Mesendoderm (in vitro differentiated cells): Measurements from ENCODE around the gene STOML3. TPM values are rescaled to one million over a fixed set of nuclear protein-coding genes. Genes with fewer than 3 reads are reported as not detected.

Experiments used
- DNase-seq: peaks from one replicate; pipeline ENCODE4 v3.0.0; 2013
- H2AK5ac ChIP-seq: 2 replicates; pipeline ENCODE4 v1.6.1; 2013; ENCODE audit warnings: low read length, inconsistent platforms
- H2BK120ac ChIP-seq: 2 replicates; pipeline ENCODE4 v1.6.1; 2013; ENCODE audit warnings: low read depth, mild to moderate bottlenecking, low read length, moderate library complexity, mixed read lengths
- H2BK15ac ChIP-seq: replicated peaks from 2 replicates; pipeline ENCODE4 v1.6.1; 2013; ENCODE audit warnings: low read depth, mild to moderate bottlenecking, moderate library complexity
- H2BK5ac ChIP-seq: 2 replicates; pipeline ENCODE4 v1.6.1; 2013; ENCODE audit warnings: low read length, inconsistent platforms
- H3K18ac ChIP-seq: 2 replicates; pipeline ENCODE4 v1.6.1; 2013; ENCODE audit warnings: mild to moderate bottlenecking, low read length, mixed read lengths
- H3K23ac ChIP-seq: one replicate; pipeline ENCODE4 v1.6.1; 2013; ENCODE audit warnings: low read length
- H3K27ac ChIP-seq: 2 replicates; pipeline ENCODE4 v1.5.1; 2013; ENCODE audit warnings: low read depth, mild to moderate bottlenecking, inconsistent platforms, low read length, moderate library complexity
- H3K27me3 ChIP-seq: 2 replicates; pipeline ENCODE4 v1.6.1; 2013; ENCODE audit warnings: low read length, control low read depth, mild to moderate bottlenecking, inconsistent platforms; ENCODE audit not compliant: insufficient read depth, poor library complexity
- H3K36me3 ChIP-seq: 2 replicates; pipeline ENCODE4 v1.6.1; 2013; ENCODE audit warnings: low read length, inconsistent platforms; ENCODE audit not compliant: control insufficient read depth, insufficient read depth
- H3K4ac ChIP-seq: one replicate; pipeline ENCODE4 v1.6.1; 2013; ENCODE audit warnings: low read depth, mild to moderate bottlenecking, low read length, moderate library complexity
- H3K4me1 ChIP-seq: 2 replicates; pipeline ENCODE4 v1.6.1; 2013; ENCODE audit warnings: low read depth, low read length, inconsistent platforms; ENCODE audit not compliant: control insufficient read depth
- H3K4me2 ChIP-seq: 2 replicates; pipeline ENCODE4 v1.6.1; 2013; ENCODE audit warnings: low read length
- H3K4me3 ChIP-seq: 2 replicates; pipeline ENCODE4 v1.5.1; 2013; ENCODE audit warnings: mild to moderate bottlenecking, low read length
- H3K56ac ChIP-seq: one replicate; pipeline ENCODE4 v1.6.1; 2013; ENCODE audit warnings: low read length
- H3K79me1 ChIP-seq: 2 replicates; pipeline ENCODE4 v1.6.1; 2013; ENCODE audit warnings: low read length, inconsistent platforms
- H3K79me2 ChIP-seq: 2 replicates; pipeline ENCODE4 v1.6.1; 2013; ENCODE audit warnings: mild to moderate bottlenecking, low read length; ENCODE audit not compliant: control insufficient read depth, insufficient read depth
- H3K9ac ChIP-seq: 2 replicates; pipeline ENCODE4 v1.6.1; 2013; ENCODE audit warnings: low read length, inconsistent platforms
- H4K5ac ChIP-seq: one replicate; pipeline ENCODE4 v1.6.1; 2013; ENCODE audit warnings: low read length
- H4K8ac ChIP-seq: one replicate; pipeline ENCODE4 v1.6.1; 2013; ENCODE audit warnings: low read depth, mild to moderate bottlenecking, control low read depth, low read length, moderate library complexity
- WGBS: extraction: QIAGEN DNeasy Blood & Tissue Kit; methylation state at CpG from one replicate; pipeline ENCODE4 v1.1.7; 2013; ENCODE audit warnings: low lambda C conversion rate, missing lambda C conversion rate; ENCODE audit not compliant: insufficient coverage; ENCODE audit errors: extremely low coverage; 5-methylcytosine and 5-hydroxymethylcytosine counted together
- polyA plus RNA-seq, 2 experiments: library from polyadenylated mRNA; stranded (reverse); fragments of 200-250 nt; gene quantifications; one replicate each; pipeline ENCODE4 v1.2.3, GENCODE V29; 2013

The STOML3 gene, protein sequence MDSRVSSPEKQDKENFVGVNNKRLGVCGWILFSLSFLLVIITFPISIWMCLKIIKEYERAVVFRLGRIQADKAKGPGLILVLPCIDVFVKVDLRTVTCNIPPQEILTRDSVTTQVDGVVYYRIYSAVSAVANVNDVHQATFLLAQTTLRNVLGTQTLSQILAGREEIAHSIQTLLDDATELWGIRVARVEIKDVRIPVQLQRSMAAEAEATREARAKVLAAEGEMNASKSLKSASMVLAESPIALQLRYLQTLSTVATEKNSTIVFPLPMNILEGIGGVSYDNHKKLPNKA
- polyA plus RNA-seq (2013, experiment 1 of 2): not detected
- polyA plus RNA-seq (2013, experiment 2 of 2): not detected

DNA sequence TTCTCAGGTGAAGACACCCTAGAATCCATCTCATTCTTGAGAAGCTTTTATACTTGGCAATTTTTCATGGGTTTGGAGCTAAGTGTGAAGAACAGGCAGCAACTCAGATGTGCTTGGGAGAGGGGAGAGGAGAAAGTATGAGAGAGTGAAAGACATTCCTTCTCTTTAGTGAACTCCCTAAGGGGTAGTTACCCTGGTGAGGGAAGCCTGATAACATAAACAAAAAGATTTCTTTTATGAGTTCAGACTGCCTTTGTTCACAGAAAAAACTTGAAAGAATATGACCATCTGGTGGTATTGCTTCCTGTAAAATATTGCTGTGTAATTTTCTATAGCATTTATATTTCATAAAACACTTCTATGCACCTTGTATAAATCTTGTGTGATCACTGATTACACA lies at the start of gene STOML3:
Gene STOML3 (minus strand): TSS at position 139 of the 400 bp plus-strand sequence. CDS start 110 bp downstream, at position 29.
- H3K18ac ChIP-seq: no peak within 1 kb of the TSS
- no peak within 1 kb of the TSS for H2BK120ac ChIP-seq
- no peak within 1 kb of the TSS for H2BK15ac ChIP-seq
- H3K4me2 ChIP-seq: no peak within 1 kb of the TSS
- H3K23ac ChIP-seq: no peak within 1 kb of the TSS
- H3K27me3 ChIP-seq: no peaks in the 10 kb centered on the region
- H3K27ac ChIP-seq: no peak within 1 kb of the TSS
- H3K4me1 ChIP-seq: no peaks in the 10 kb centered on the region
- no peaks in the 10 kb centered on the region for H3K36me3 ChIP-seq
- H2AK5ac ChIP-seq: no peak within 1 kb of the TSS
- H3K79me1 ChIP-seq: no peaks in the 10 kb centered on the region
- peak; percentile 57 for DNase-seq
- no peak within 1 kb of the TSS for H3K56ac ChIP-seq
- H3K9ac ChIP-seq: no peak within 1 kb of the TSS
- no peak within 1 kb of the TSS for H3K4ac ChIP-seq
- H2BK5ac ChIP-seq: no peak within 1 kb of the TSS
- H3K4me3 ChIP-seq: no peak within 1 kb of the TSS
- H4K5ac ChIP-seq: no peak within 1 kb of the TSS
- no peaks in the 10 kb centered on the region for H3K79me2 ChIP-seq
- no peak within 1 kb of the TSS for H4K8ac ChIP-seq

DNA sequence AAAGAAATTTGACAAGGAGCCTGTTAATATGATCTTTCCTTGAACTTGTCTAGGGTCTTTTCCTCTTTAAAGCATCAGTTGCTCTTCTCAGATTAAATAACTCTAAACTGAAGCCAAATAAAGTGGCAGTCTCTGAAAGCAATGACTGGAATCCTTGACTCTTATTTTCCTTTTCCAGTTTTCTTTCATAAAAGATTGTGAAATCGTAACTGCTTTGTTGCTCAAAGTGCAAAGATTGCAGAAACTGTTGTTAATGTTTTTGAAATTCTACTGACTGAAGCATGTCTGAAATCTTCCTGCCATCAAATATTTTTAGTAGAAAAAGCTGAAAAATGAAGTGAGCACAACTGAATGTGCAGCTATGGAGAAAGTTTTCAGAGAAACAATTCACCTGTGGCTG lies 49.6 kb upstream of the STOML3 start:
- Histone ChIP-seq H4K8ac (no peak overlapping the region), H3K27me3 (no peaks in the 10 kb centered on the region), H4K5ac (no peak overlapping the region), H2BK15ac (no peak overlapping the region), H3K56ac (no peak overlapping the region), H3K4me3 (no peak overlapping the region), H3K36me3 (no peaks in the 10 kb centered on the region), H3K4ac (no peak overlapping the region), H3K4me2 (no peak overlapping the region), H2AK5ac (no peak overlapping the region), H2BK120ac (no peak overlapping the region), H3K79me1 (peaks cover 2% of the 10 kb centered on the region), H3K27ac (no peak overlapping the region), H2BK5ac (no peak overlapping the region), H3K9ac (no peak overlapping the region), H3K18ac (no peak overlapping the region), H3K79me2 (peaks cover 23% of the 10 kb centered on the region), H3K4me1 (peaks cover 2% of the 10 kb centered on the region), H3K23ac (no peak overlapping the region)
- no peak for DNase-seq
- WGBS: no CpG with 5 or more reads among the region's 1 CpG

DNA sequence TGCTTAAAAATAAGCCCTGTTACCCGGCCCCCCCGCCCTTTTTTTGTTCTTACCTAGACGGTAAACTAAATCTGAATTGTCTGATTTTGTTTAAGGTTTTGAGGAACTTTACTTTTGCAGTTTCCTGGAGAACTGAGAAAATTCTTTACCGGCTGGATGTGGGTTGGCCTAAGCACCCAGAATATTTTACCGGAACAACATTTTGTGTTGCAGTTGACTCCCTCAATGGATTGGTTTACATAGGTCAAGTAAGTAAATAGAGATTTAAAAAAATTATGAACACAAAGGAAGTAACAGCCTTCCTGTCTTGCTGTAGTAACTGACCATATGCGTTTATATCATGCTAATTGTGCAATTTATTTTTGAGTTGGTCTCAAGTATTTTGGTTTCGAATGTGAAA lies 48.4 kb upstream of the STOML3 start:
- DNase-seq: no peak
- no peak overlapping the region for H2BK5ac ChIP-seq

DNA sequence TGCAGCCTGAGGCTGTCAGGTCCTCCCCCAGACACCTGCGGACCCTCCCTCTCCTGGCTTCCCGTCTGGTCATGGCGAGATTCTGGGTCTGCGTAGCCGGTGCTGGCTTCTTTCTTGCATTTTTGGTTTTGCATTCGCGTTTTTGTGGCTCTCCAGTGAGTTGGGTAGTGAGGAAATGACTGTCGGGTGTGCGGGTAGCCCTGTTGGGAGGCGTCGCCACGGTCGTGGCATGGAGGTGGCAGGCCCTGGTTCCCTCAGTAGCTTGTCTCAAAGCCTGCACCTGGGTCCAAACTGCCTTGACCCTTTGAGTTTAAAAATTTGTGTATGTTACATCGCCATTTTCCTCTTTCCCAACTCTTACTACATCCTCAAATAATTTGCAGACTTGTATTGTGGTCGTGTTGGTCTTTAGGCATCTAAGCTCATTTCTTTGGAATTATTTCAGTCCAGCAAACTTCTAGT lies 48.0 kb upstream of the STOML3 start:
- Histone ChIP-seq H3K79me2 (peaks cover 35% of the 10 kb centered on the region), H3K36me3 (no peaks in the 10 kb centered on the region), H4K8ac (no peak overlapping the region), H3K4ac (no peak overlapping the region), H3K4me2 (peak overlapping the region; percentile 95), H2BK15ac (no peak overlapping the region), H3K56ac (peak overlapping the region; percentile 59), H3K4me1 (peaks cover 6% of the 10 kb centered on the region), H3K9ac (peak overlapping the region; percentile 84), H2BK5ac (no peak overlapping the region), H2AK5ac (no peak overlapping the region), H2BK120ac (no peak overlapping the region), H4K5ac (no peak overlapping the region), H3K18ac (no peak overlapping the region), H3K27ac (no peak overlapping the region), H3K23ac (peak overlapping the region; percentile 3), H3K27me3 (no peaks in the 10 kb centered on the region), H3K4me3 (peak overlapping the region; percentile 78), H3K79me1 (peaks cover 2% of the 10 kb centered on the region)
- DNase-seq: no peak
- no CpG with 5 or more reads among the region's 15 CpGs for WGBS

More for the DNA sequence above, 48.4 kb upstream of the STOML3 start:
- H3K9ac ChIP-seq: no peak overlapping the region
- no peak overlapping the region for H3K4me3 ChIP-seq
- no peaks in the 10 kb centered on the region for H3K27me3 ChIP-seq
- no peak overlapping the region for H4K8ac ChIP-seq
- no peak overlapping the region for H2BK15ac ChIP-seq
- H3K56ac ChIP-seq: no peak overlapping the region
- H3K79me1 ChIP-seq: peaks cover 2% of the 10 kb centered on the region
- peaks cover 33% of the 10 kb centered on the region for H3K79me2 ChIP-seq
- H3K4me1 ChIP-seq: peaks cover 6% of the 10 kb centered on the region
- H3K27ac ChIP-seq: no peak overlapping the region
- H3K4ac ChIP-seq: no peak overlapping the region
- no peak overlapping the region for H3K23ac ChIP-seq
- no peak overlapping the region for H4K5ac ChIP-seq
- H3K18ac ChIP-seq: no peak overlapping the region
- H3K4me2 ChIP-seq: no peak overlapping the region
- H3K36me3 ChIP-seq: no peaks in the 10 kb centered on the region
- H2BK120ac ChIP-seq: no peak overlapping the region
- H2AK5ac ChIP-seq: no peak overlapping the region
- WGBS: 100% methylated on average over 1 of the region's 7 CpGs

DNA sequence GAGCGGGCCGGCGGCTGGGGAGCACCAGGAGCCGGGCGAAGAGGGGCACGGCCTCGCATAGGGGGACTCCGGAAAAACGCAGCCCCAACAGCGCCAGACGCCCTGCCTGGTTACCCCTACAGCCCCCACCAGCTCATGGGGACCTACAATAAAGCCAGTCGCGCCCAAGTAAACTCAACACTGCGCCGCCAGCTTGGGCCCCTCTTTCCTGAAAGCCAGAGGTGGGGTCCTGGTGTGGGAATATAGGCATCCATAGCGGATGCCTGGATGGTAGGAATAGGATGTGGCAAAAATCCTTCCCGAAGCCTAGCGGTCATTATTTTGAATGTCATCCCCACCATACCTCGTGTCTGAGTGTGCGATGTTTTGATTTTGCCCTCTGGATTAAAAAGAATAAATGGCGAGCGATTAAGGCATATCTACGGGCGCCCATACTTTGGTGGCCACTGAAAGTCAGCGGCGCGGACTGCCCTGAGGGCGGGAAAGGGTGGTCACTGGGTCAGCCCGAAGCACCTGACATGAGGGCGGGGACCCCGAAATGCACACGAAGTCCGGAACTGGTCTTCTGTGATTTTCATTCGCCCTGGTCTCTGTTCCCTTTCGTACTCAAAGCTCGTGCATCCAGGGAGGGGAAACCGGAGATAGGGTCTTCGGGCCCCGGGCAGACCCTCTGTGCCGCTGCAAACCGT lies 47.4 kb upstream of the STOML3 start, which contains the start of the genes NHLRC3 and PROSER1:
Gene NHLRC3 (plus strand): TSS at position 577 of the 689 bp plus-strand sequence. CDS start 184 bp downstream, outside the sequence.
Gene PROSER1 (minus strand): TSS at position 210 of the 689 bp plus-strand sequence. CDS start 847 bp downstream, outside the sequence.
- DNase-seq: peak; percentile 92
- H3K4me2 ChIP-seq: peak within 1 kb of the TSS; percentile 95

More for the DNA sequence above, 47.4 kb upstream of the STOML3 start, which contains the start of the genes NHLRC3 and PROSER1:
- Histone ChIP-seq H3K56ac (peak within 1 kb of the TSS; percentile 59), H2BK120ac (peak within 1 kb of the TSS; percentile 52), H3K18ac (peak within 1 kb of the TSS; percentile 94), H3K79me1 (peaks cover 2% of the 10 kb centered on the region), H3K23ac (peak within 1 kb of the TSS; percentile 3), H3K4me1 (peaks cover 6% of the 10 kb centered on the region), H2AK5ac (no peak within 1 kb of the TSS), H3K27ac (peak within 1 kb of the TSS; percentile 24), H2BK5ac (no peak within 1 kb of the TSS), H3K4me3 (peak within 1 kb of the TSS; percentile 78), H3K4ac (peak within 1 kb of the TSS; percentile 97), H4K5ac (no peak within 1 kb of the TSS), H3K9ac (peak within 1 kb of the TSS; percentile 84), H2BK15ac (no peak within 1 kb of the TSS), H3K36me3 (no peaks in the 10 kb centered on the region), H3K79me2 (peaks cover 37% of the 10 kb centered on the region), H3K27me3 (no peaks in the 10 kb centered on the region), H4K8ac (no peak within 1 kb of the TSS)
- WGBS: no CpG with 5 or more reads among the region's 41 CpGs
